ENCODE results near the gene OR2AJ1.

GRCh38 chr1:247961791-247962190 lies 37.1 kb downstream of the OR2AJ1 start:
- TF ChIP-seq POLR2AphosphoS5 (IDR thresholded peaks at IDR 0.05; ENCODE audit: low read depth, low read length) (no peak), FOXP2 (optimal IDR thresholded peaks at IDR 0.05; ENCODE audit: borderline replicate concordance, extremely low read depth, extremely low read length, insufficient read depth) (no peak), SIN3A (IDR thresholded peaks at IDR 0.05; ENCODE audit: borderline replicate concordance, insufficient read depth, low read length) (no peak)
- TF ChIP-seq, protein P1, sequence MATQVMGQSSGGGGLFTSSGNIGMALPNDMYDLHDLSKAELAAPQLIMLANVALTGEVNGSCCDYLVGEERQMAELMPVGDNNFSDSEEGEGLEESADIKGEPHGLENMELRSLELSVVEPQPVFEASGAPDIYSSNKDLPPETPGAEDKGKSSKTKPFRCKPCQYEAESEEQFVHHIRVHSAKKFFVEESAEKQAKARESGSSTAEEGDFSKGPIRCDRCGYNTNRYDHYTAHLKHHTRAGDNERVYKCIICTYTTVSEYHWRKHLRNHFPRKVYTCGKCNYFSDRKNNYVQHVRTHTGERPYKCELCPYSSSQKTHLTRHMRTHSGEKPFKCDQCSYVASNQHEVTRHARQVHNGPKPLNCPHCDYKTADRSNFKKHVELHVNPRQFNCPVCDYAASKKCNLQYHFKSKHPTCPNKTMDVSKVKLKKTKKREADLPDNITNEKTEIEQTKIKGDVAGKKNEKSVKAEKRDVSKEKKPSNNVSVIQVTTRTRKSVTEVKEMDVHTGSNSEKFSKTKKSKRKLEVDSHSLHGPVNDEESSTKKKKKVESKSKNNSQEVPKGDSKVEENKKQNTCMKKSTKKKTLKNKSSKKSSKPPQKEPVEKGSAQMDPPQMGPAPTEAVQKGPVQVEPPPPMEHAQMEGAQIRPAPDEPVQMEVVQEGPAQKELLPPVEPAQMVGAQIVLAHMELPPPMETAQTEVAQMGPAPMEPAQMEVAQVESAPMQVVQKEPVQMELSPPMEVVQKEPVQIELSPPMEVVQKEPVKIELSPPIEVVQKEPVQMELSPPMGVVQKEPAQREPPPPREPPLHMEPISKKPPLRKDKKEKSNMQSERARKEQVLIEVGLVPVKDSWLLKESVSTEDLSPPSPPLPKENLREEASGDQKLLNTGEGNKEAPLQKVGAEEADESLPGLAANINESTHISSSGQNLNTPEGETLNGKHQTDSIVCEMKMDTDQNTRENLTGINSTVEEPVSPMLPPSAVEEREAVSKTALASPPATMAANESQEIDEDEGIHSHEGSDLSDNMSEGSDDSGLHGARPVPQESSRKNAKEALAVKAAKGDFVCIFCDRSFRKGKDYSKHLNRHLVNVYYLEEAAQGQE (IDR thresholded peaks at IDR 0.05; ENCODE audit: insufficient read depth in 1 of 2, low read depth in 2 of 2, low read length in 2 of 2) = no peak

Data from PFSK-1 (cell line).